ENCODE measurements around the gene LCAT.

DNA sequence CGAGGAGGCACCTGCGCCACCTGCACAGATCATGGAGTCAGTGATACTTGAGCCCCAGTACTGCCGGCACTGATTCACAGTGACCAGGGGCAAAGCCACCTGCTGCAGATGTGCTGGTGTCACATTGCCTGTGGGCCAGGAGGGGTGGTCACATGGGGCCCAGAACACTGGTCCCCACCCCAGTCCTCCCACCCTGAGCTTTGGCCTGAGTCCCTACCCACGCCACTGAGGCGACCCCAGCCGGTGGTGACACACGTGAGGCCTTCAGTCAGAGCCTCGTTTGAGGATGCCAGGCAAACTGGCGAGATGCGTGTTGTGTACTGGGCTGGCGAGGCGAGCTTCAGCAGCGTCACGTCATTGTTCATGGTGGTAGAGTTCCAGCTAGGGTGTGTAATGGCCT lies 13.7 kb downstream of the LCAT start:
- TF ChIP-seq CTCF (IDR thresholded peaks at IDR 0.05) (no peak), POLR2A (IDR thresholded peaks at IDR 0.05) (no peak)

All from right lobe of liver (tissue), 4 donors.